ENCODE results near the gene PSMF1. TPM values are rescaled to one million over a fixed set of nuclear protein-coding genes. Genes with fewer than 3 reads are reported as not detected.

The PSMF1 gene
- total RNA-seq, 1 experiment from 2014 or later = 153 TPM

- no peaks in the 10 kb centered on the region for H3K9me2 ChIP-seq (ENCODE audit: insufficient read depth)
- H3K4me3 ChIP-seq (replicated peaks in 1 of 2; ENCODE audit: low read depth in 1 of 2, low read length in 2 of 2) = no peak overlapping the region
- H3K4me2 ChIP-seq (ENCODE audit: low read length) = no peak overlapping the region
- POLR2A ChIA-PET = no interaction called here
- RAD21 ChIA-PET (ENCODE audit: low non-redundant PET in 1 of 2, low total read pairs in 2 of 2, uncharacterized antibody in 2 of 2, unreplicated experiment in 2 of 2) = no interaction called here
- no peak for TF ChIP-seq SRF (IDR thresholded peaks at IDR 0.05; ENCODE audit: low read depth)
- no peak for TF ChIP-seq REST (IDR thresholded peaks at IDR 0.05; ENCODE audit: low read depth)
- no peak for TF ChIP-seq CEBPB (IDR thresholded peaks at IDR 0.05; ENCODE audit: low read depth)
- TF ChIP-seq ATF3 (IDR thresholded peaks at IDR 0.05) = no peak
- TF ChIP-seq POLR2A (IDR thresholded peaks at IDR 0.05; ENCODE audit: borderline replicate concordance, extremely low read depth, insufficient read depth, insufficient read length) = no peak
- no peak for TF ChIP-seq TCF7L2 (IDR thresholded peaks at IDR 0.05; ENCODE audit: borderline replicate concordance, extremely low read depth, insufficient read depth, insufficient read length)
- no peak for TF ChIP-seq RAD21 (IDR thresholded peaks at IDR 0.05; ENCODE audit: low read depth)
- no peaks in the 10 kb centered on the region for H3K36me3 ChIP-seq (ENCODE audit: control insufficient read depth in 1 of 2, insufficient read depth in 2 of 2, low read length in 2 of 2)
- no peak overlapping the region for H3K9ac ChIP-seq (ENCODE audit: low read length)
- CTCF ChIA-PET = interaction anchor here (2.1 kb wide), 1 partner anchor 14 kb away, joined by 6 read pairs; no protein-coding TSS in a partner anchor
- DNase-seq (ENCODE audit: low read depth, low spot score) = no peak
- peaks cover 0 to 6% of the 10 kb centered on the region in 2 experiments; a peak in 1 of 4 replicates for H3K4me1 ChIP-seq (ENCODE audit: control insufficient read depth in 1 of 2, insufficient read depth in 2 of 2, low read length in 2 of 2)
- H2AFZ ChIP-seq (ENCODE audit: low read depth, low read length, poor library complexity, severe bottlenecking) = no peak overlapping the region
- H4K20me1 ChIP-seq (ENCODE audit: insufficient read depth) = no peaks in the 10 kb centered on the region
- intact Hi-C loops (cut with micrococcal nuclease) = no loop called here
- H3K27ac ChIP-seq (ENCODE audit: low read depth, low read length) = no peak overlapping the region
- no peaks in the 10 kb centered on the region for H3K27me3 ChIP-seq (ENCODE audit: insufficient read depth, low read length)
- no peak for ATAC-seq
- no peaks in the 10 kb centered on the region for H3K79me2 ChIP-seq (ENCODE audit: insufficient read depth, low read length)
- H3K9me3 ChIP-seq (ENCODE audit: control insufficient read depth in 1 of 2, insufficient read depth in 1 of 2, low read depth in 1 of 2, low read length in 2 of 2) = no peaks in the 10 kb centered on the region
- BruUV-seq (replicated peaks) = no TSS peak
These were observed 23.7 kb upstream of the PSMF1 start for GRCh38 chr20:1094751-1095150.
